ENCODE measurements around the gene ENAH. TPM values are rescaled to one million over a fixed set of nuclear protein-coding genes. Genes with fewer than 3 reads are reported as not detected.

The ENAH gene
- polyA plus RNA-seq, 1 of the 3 experiments (the other 2 are of a cell fraction): 48.9 TPM

DNA sequence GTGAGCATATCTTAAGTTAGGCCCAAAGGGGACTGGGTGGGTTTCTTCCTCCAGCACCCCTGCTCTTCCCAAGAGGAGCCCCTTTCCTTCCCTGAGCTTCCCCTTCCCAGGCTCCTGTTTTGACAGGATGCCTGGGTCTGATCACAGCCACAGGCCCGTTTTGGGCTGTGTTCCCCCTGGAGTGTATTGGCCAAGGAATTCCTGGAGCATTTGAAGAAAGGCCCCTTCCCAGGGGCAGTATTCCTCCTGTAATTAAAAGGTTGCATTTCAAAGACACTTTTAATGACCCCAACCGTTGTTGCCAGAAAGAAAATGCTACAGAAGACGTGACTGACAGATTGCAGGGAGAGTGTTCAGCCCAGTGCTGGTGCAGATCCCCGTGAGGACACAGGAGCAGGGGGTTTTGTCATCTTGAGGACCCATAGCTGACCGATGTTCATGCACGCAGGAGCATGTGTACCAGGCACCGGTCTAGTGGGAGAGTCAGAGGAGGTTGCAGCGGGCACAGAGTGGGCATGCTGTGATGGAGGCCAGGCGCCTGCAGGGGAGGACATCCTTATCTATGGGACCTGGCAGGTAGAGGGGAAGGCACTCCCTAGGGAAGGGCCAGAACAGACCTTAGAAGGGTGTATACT is 205.8 kb downstream of the ENAH start:
- no peak overlapping the region for H3K9ac ChIP-seq
- H3K9me3 ChIP-seq: no peaks in the 10 kb centered on the region
- no peaks in the 10 kb centered on the region for H3K79me2 ChIP-seq (ENCODE audit: insufficient read depth)
- POLR2A ChIA-PET: no interaction called here
- no peaks in the 10 kb centered on the region for H3K36me3 ChIP-seq (replicated peaks in 1 of 2; ENCODE audit: control insufficient read depth in 1 of 2, insufficient read depth in 2 of 2, low read length in 1 of 2)
- 84% methylated on average over 9 of the region's 9 CpGs for WGBS (ENCODE audit: low lambda C conversion rate)
- H3K27me3 ChIP-seq (ENCODE audit: insufficient read depth): no peaks in the 10 kb centered on the region
- H2AFZ ChIP-seq (ENCODE audit: low read depth): no peak overlapping the region
- no peak overlapping the region for H3K27ac ChIP-seq (ENCODE audit: low read depth in 2 of 2, low read length in 1 of 2)
- TF ChIP-seq TCF12 (IDR thresholded peaks at IDR 0.05): no peak
- no peak for TF ChIP-seq RFX5 (IDR thresholded peaks at IDR 0.05; ENCODE audit: low read length)
- no peak for TF ChIP-seq JUND (IDR thresholded peaks at IDR 0.05)
- TF ChIP-seq POLR2AphosphoS5 (IDR thresholded peaks at IDR 0.05; ENCODE audit: low read depth, low read length): no peak
- no peak for TF ChIP-seq RCOR1 (IDR thresholded peaks at IDR 0.05; ENCODE audit: low read length)
- TF ChIP-seq ELF1 (IDR thresholded peaks at IDR 0.05): no peak
- TF ChIP-seq FOXM1 (IDR thresholded peaks at IDR 0.05; ENCODE audit: low read depth): no peak
- no peak for TF ChIP-seq GATA2 (CRISPR knock-in tag; IDR thresholded peaks at IDR 0.05)
- no peak for TF ChIP-seq NFIC (IDR thresholded peaks at IDR 0.05; ENCODE audit: borderline replicate concordance)
- no peak for TF ChIP-seq YY1 (IDR thresholded peaks at IDR 0.05; ENCODE audit: low read depth)
- TF ChIP-seq, protein P1, sequence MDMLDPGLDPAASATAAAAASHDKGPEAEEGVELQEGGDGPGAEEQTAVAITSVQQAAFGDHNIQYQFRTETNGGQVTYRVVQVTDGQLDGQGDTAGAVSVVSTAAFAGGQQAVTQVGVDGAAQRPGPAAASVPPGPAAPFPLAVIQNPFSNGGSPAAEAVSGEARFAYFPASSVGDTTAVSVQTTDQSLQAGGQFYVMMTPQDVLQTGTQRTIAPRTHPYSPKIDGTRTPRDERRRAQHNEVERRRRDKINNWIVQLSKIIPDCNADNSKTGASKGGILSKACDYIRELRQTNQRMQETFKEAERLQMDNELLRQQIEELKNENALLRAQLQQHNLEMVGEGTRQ (IDR thresholded peaks at IDR 0.05; ENCODE audit: borderline replicate concordance, low read depth, low read length): no peak
- no peak for TF ChIP-seq IRF3 (IDR thresholded peaks at IDR 0.05; ENCODE audit: low read depth, low read length)
- H3F3A ChIP-seq (replicated peaks; ENCODE audit: insufficient read depth): no peaks in the 10 kb centered on the region
- CTCF ChIA-PET: interaction anchor here (3.3 kb wide), 1 partner anchor 28 kb away, joined by 15 read pairs; no protein-coding TSS in a partner anchor
- no peak overlapping the region for H3K4me2 ChIP-seq
- H3K4me1 ChIP-seq (ENCODE audit: control insufficient read depth in 1 of 2, insufficient read depth in 2 of 2, low read depth in 1 of 2, low read length in 1 of 2): peaks cover 4 to 5% of the 10 kb centered on the region in 2 experiments; a peak in 2 of 4 replicates
- H4K20me1 ChIP-seq (ENCODE audit: insufficient read depth): no peaks in the 10 kb centered on the region
- no peaks in the 10 kb centered on the region for H3K9me2 ChIP-seq
- no peak overlapping the region for H3K4me3 ChIP-seq (ENCODE audit: low read depth in 2 of 2, low read length in 1 of 2)
- no peak for DNase-seq

GRCh38 chr1:225446595-225446960 is 206.3 kb downstream of the ENAH start:
- H3K79me2 ChIP-seq (ENCODE audit: insufficient read depth): no peaks in the 10 kb centered on the region
- H3K36me3 ChIP-seq (replicated peaks in 1 of 2; ENCODE audit: control insufficient read depth in 1 of 2, insufficient read depth in 2 of 2, low read length in 1 of 2): no peaks in the 10 kb centered on the region
- no peak for TF ChIP-seq FOSL2 (IDR thresholded peaks at IDR 0.05; ENCODE audit: borderline replicate concordance, low read depth)
- TF ChIP-seq JUND (IDR thresholded peaks at IDR 0.05): no peak
- TF ChIP-seq GABPA (IDR thresholded peaks at IDR 0.05; ENCODE audit: low read depth): no peak
- no peak for TF ChIP-seq YY1 (IDR thresholded peaks at IDR 0.05; ENCODE audit: low read depth)
- no peak for TF ChIP-seq EZH2phosphoT487 (IDR thresholded peaks at IDR 0.05; ENCODE audit: borderline replicate concordance, low read depth)
- no peaks in the 10 kb centered on the region for H3K9me2 ChIP-seq
- H3F3A ChIP-seq (replicated peaks; ENCODE audit: insufficient read depth): no peaks in the 10 kb centered on the region
- H4K20me1 ChIP-seq (ENCODE audit: insufficient read depth): no peaks in the 10 kb centered on the region
- H3K27me3 ChIP-seq (ENCODE audit: insufficient read depth): no peaks in the 10 kb centered on the region
- H3K4me2 ChIP-seq: no peak overlapping the region
- CTCF ChIA-PET: interaction anchor here (3.3 kb wide), 1 partner anchor 28 kb away, joined by 15 read pairs; no protein-coding TSS in a partner anchor
- peaks cover 4 to 5% of the 10 kb centered on the region in 2 experiments; a peak in 2 of 4 replicates for H3K4me1 ChIP-seq (ENCODE audit: control insufficient read depth in 1 of 2, insufficient read depth in 2 of 2, low read depth in 1 of 2, low read length in 1 of 2)
- DNase-seq: no peak
- no peak overlapping the region for H2AFZ ChIP-seq (ENCODE audit: low read depth)
- H3K4me3 ChIP-seq (ENCODE audit: low read depth in 2 of 2, low read length in 1 of 2): no peak overlapping the region
- no peaks in the 10 kb centered on the region for H3K9me3 ChIP-seq
- POLR2A ChIA-PET: no interaction called here
- no peak overlapping the region for H3K27ac ChIP-seq (ENCODE audit: low read depth in 2 of 2, low read length in 1 of 2)
- 79% methylated on average over 5 of the region's 7 CpGs for WGBS (ENCODE audit: low lambda C conversion rate)
- no peak overlapping the region for H3K9ac ChIP-seq
